Fibroblast of gingiva (primary cell): ENCODE measurements around the gene SLAIN2.

Experiments
- DNase-seq: peaks from one replicate; pipeline ENCODE4 v3.0.0-alpha.2; 2011; ENCODE audit warnings: low read depth

SLAIN2 gene

GRCh38 chr4:48334900-48335384 is 6.4 kb upstream of the SLAIN2 start:
- DNase-seq = peak; percentile 70

DNA sequence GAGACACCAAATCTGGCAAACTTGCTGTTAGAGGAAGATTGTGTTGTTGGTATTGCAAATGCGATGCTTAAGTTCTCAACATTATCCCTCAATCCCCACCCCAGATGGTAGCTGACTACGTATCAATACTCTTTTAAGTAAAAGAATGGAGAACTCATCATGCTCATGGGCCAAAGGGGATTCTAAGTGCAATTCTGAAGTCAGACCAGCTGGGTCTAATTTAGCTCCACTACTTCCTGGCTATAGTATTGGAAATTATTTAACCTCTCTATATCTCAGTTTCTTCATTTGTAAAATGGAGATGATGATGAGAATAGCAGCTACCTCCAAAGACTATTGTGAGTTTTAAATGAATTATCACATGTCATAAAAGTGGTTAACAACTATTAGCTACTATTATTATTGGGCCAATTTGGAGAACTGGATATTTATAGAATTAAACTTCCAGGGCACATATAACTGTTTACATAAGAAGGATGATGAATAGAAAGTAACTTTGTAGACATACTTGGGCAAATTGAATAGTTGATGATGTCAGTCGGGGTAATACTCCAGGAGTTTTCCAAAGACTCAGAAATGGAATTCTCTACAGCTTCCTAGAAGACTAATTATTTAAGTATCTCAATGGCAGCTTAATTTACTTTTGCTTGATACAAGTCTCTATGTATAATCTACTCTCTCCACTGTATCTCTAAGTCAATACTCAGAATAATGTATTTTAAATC is 5.0 kb upstream of the SLAIN2 start:
- DNase-seq = no peak

GRCh38 chr4:48337731-48338130 is 3.6 kb upstream of the SLAIN2 start:
- DNase-seq = peak; percentile 30

- DNase-seq = no peak
Observed at GRCh38 chr4:48339642-48340041, 1.7 kb upstream of the SLAIN2 start.

- peak; percentile 64 for DNase-seq
Observed at GRCh38 chr4:48340276-48340964, 909 bp upstream of the SLAIN2 start.

GRCh38 chr4:48341776-48342605 is 662 bp downstream of the SLAIN2 start:
- DNase-seq = peak; percentile 6

DNA sequence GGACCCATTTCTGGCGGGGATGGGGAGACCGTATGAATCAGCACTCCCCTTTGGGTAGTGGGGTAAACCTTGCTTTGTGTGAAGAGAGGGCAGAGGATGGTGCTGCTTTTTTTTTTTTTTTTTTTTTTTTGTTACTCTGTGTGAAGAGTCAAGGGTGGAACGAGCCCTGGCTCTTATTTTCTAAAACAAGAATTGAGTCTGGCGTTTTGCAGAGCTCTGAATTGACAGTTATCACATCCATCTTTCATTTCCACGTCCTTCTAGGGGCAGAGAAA is 1.2 kb downstream of the SLAIN2 start:
- DNase-seq = no peak

DNA sequence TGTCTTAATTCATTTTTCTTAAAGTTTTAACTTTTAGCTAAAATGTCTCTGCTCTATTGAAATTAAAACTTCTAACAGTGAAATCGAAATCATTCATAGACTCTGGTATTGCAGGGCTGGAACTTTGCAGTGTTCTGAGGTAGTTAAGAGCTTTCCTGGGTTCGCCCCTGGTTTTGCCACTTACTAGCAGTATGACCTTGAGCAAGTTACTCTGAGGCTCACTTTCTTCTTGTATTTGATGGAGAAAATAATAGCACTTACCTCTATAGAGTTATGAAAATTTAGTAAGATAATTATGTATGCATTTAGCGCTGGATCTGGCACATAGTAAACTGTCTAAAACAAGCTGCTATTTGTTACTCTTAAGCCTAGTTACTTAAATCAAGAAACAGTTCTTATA is 1.7 kb downstream of the SLAIN2 start:
- no peak for DNase-seq

DNA sequence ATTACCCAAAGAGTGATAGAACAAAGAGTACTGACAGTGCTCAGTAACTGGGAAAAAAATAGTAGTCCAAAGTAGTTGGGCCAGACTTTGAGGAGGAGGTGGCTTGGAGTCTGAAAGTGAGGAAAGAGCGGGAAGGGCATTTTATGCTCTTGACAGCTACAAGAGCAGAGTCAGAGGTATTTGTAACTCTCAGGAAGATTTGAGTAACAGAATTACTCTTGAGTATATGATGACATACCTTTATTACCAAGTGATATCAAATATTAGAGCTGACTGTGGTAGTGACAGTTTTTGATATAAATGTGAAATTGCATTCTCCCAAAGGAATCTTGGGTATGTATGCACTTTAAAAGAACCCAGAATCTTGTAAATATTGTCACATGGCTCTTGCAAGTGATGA is 2.2 kb downstream of the SLAIN2 start:
- peak; percentile 18 for DNase-seq

GRCh38 chr4:48345542-48345941 is 4.2 kb downstream of the SLAIN2 start:
- DNase-seq = no peak

- no peak for DNase-seq
Observed at GRCh38 chr4:48346594-48346993, 5.3 kb downstream of the SLAIN2 start.

GRCh38 chr4:48347282-48347921 is 6.1 kb downstream of the SLAIN2 start:
- no peak for DNase-seq

- no peak for DNase-seq
Observed at GRCh38 chr4:48350871-48351270, 9.5 kb downstream of the SLAIN2 start.

DNA sequence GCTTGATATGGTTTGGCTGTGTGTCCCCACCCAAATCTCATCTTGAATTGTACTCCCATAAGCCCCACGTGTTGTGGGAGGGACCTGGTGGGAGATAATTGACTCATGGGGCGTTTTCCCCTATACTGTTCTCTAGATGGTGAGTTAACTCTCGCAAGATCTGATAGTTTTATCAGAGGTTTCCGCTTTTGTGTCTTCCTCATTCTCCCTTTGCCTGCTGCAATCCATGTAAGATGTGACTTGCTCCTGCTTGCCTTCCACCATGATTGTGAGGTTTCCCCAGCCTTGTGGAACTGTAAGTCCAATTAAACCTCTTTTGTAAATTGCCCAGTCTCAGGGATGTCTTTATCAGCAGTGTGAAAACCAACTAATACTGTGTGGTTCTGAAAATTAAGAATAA is 11.5 kb downstream of the SLAIN2 start:
- DNase-seq = no peak

DNA sequence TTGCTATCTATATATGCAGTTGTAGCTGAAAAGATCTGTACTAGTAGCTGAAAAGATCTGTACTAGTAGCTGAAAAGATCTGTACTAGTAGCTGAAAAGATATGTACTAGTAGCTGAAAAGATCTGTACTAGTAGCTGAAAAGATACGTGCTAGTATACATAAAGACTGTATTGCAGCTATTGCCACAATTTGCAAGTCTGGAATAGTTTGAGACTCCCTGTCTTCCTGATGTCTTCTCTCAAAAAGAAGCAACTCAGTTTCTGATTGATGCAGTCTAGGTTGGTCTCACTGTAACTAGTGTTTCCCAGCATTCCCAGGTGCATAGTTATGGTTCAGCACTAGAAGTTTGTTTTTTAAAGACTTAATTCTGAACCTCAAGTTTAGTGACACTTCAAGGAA is 15.0 kb downstream of the SLAIN2 start:
- no peak for DNase-seq

DNA sequence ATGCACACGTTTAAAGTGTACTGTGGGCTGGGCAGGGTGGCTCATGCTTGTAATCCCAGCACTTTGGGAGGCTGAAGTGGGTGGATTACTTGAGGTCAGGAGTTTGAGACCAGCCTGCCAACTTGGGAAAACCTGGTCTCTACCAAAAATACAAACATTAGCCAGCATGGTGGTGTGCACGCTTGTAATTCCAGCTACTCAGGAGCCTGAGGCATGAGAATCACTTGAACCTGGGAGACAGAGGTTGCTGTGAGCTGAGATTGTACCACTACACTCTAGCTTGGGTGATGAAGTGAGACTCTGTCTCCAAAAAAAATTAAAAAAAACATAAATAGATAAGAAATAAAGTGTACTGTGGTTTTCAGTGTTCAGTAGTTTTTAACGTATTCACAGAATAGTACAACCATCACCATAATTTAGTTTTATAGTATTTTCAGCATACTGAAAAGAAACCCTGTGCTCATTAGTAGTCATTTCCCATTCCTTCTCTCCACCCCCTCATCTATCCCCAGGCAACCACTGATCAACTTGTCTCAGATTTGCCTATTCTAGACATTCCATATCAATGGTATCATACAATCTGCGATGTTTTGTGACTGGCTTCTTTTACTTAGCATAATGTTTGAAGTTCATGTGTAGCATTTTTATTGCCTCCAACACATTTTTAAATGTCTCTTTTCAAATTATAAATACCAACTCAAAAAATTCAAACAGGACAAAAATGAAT is 19.1 kb downstream of the SLAIN2 start:
- peak; percentile 30 for DNase-seq

DNA sequence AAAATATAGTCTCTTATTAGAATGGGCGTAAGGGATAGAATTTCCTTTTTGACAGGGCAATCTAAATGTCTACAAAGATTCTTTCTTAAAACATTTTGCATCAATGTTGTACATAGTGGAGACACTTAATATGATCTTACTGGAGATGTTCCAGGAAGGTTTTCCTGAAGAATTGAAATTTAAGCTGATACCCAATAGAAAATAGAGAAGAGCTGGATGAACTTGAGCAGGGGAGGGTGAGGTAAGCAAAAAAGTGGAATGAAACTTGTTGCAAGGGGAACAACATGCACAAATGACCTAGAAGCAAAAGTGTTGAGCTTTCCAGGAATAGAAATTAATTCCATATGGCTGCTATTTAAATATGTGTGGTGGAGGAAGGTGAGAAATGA is 19.7 kb downstream of the SLAIN2 start:
- DNase-seq = peak; percentile 62

GRCh38 chr4:48366611-48367010 is 25.3 kb downstream of the SLAIN2 start:
- no peak for DNase-seq

GRCh38 chr4:48367016-48367415 is 25.7 kb downstream of the SLAIN2 start:
- no peak for DNase-seq

- no peak for DNase-seq
Observed at GRCh38 chr4:48368389-48368788, 27.1 kb downstream of the SLAIN2 start.

DNA sequence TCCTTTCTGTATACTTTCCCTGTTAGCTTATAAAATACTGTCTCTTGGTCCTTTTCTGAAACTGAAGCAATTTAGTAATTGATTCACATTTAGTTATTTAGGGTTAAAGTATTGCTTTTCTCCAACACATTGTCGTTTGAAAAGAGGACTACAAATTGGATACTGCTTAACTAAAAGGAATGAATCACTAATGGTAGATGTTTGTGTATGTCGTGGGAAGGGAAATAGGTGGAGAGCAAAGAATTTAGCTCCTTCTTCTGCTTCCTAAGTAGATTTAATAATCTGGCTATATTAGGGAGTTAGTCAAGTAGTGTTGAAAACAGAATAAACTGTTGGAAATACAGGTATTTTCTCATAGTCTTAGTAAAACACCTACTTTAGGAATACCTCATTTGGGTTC is 27.9 kb downstream of the SLAIN2 start:
- DNase-seq = no peak

- DNase-seq = no peak
Observed at GRCh38 chr4:48369771-48370170, 28.4 kb downstream of the SLAIN2 start.
